GM23338 (cell line): ENCODE results near the gene SFTPD. TPM values are rescaled to one million over a fixed set of nuclear protein-coding genes. Genes with fewer than 3 reads are reported as not detected.
A peak's percentile ranks its signal among the peaks of the same experiment; 100 is the strongest.

ENCODE experiments used
- ATAC-seq: fragments of 200-7000 bp; cut with Tn5 transposase; 3 replicates; pipeline ENCODE4 v1.9.1; 2020
- DNase-seq: peaks from one replicate; pipeline ENCODE4 v3.0.0-alpha.2; 2015; ENCODE audit warnings: low spot score
- H2AFZ ChIP-seq: fragments of 200-600 bp; sonication (generic); 2 replicates; pipeline ENCODE4 v1.8.0; 2016; ENCODE audit warnings: antibody characterized with exemption, mild to moderate bottlenecking, moderate library complexity
- H3F3A ChIP-seq: fragments of 200-600 bp; sonication (generic); replicated peaks from 2 replicates; pipeline ENCODE4 v1.8.0; 2017; ENCODE audit warnings: antibody characterized with exemption, mixed run types, low read depth
- H3K27ac ChIP-seq: fragments of 200-600 bp; sonication (generic); 2 replicates; pipeline ENCODE4 v1.6.1; 2016; ENCODE audit warnings: low read depth
- H3K27me3 ChIP-seq: fragments of 200-600 bp; sonication (generic); 2 replicates; pipeline ENCODE4 v1.8.0; 2016; ENCODE audit warnings: mild to moderate bottlenecking, mixed run types, moderate library complexity; ENCODE audit not compliant: insufficient read depth
- H3K36me3 ChIP-seq: fragments of 200-600 bp; sonication (generic); 2 replicates; pipeline ENCODE4 v1.8.0; 2016; ENCODE audit warnings: mild to moderate bottlenecking; ENCODE audit not compliant: insufficient read depth
- H3K4me1 ChIP-seq: fragments of 200-600 bp; sonication (generic); 2 replicates; pipeline ENCODE4 v1.8.0; 2016; ENCODE audit warnings: mild to moderate bottlenecking, moderate library complexity; ENCODE audit not compliant: insufficient read depth
- H3K4me2 ChIP-seq: fragments of 200-600 bp; sonication (generic); 2 replicates; pipeline ENCODE4 v1.7.1; 2017; ENCODE audit warnings: mixed run types
- H3K4me3 ChIP-seq: fragments of 200-600 bp; sonication (generic); 2 replicates; pipeline ENCODE4 v1.6.1; 2016; ENCODE audit warnings: mixed run types
- H3K79me2 ChIP-seq: fragments of 200-600 bp; sonication (generic); replicated peaks from 2 replicates; pipeline ENCODE4 v1.8.0; 2017; ENCODE audit warnings: mild to moderate bottlenecking; ENCODE audit not compliant: insufficient read depth
- H3K9me2 ChIP-seq: fragments of 200-600 bp; sonication (generic); 2 replicates; pipeline ENCODE4 v1.8.0; 2017; ENCODE audit not compliant: insufficient read depth
- H4K20me1 ChIP-seq: fragments of 200-600 bp; sonication (generic); replicated peaks from 2 replicates; pipeline ENCODE4 v1.8.0; 2017; ENCODE audit warnings: mild to moderate bottlenecking; ENCODE audit not compliant: insufficient read depth
- H3K27ac Mint-ChIP-seq: 2 replicates; pipeline ENCODE4 v1.8.0; 2020; ENCODE audit warnings: inconsistent platforms, mild to moderate bottlenecking, moderate library complexity, mixed read lengths
- H3K27me3 Mint-ChIP-seq: 3 replicates; pipeline ENCODE4 v1.8.0; 2022; ENCODE audit warnings: low read depth, mild to moderate bottlenecking, moderate library complexity, mixed read lengths, inconsistent platforms; ENCODE audit not compliant: insufficient read depth, poor library complexity
- H3K36me3 Mint-ChIP-seq: 3 replicates; pipeline ENCODE4 v1.8.0; 2021; ENCODE audit warnings: low read depth, mild to moderate bottlenecking, inconsistent platforms, moderate library complexity, mixed read lengths
- H3K4me1 Mint-ChIP-seq: 3 replicates; pipeline ENCODE4 v1.8.0; 2020; ENCODE audit warnings: mild to moderate bottlenecking, inconsistent platforms, mixed read lengths
- H3K4me3 Mint-ChIP-seq: 3 replicates; pipeline ENCODE4 v1.8.0; 2021; ENCODE audit warnings: moderate library complexity, mild to moderate bottlenecking, inconsistent platforms, mixed read lengths
- H3K9me3 Mint-ChIP-seq: 3 replicates; pipeline ENCODE4 v1.8.0; 2020; ENCODE audit warnings: moderate library complexity, mild to moderate bottlenecking, inconsistent platforms, mixed read lengths
- CTCF ChIP-seq, 2 experiments: fragments of 200-600 bp in 1 of 2; sonication (generic) in 1 of 2; conservative IDR thresholded peaks; 2 replicates each; pipeline versions ENCODE4 v1.5.1 to v1.6.1; 2016 to 2017; ENCODE audit warnings: antibody characterized with exemption in 2 of 2, low read depth in 2 of 2, mild to moderate bottlenecking in 2 of 2, moderate library complexity in 1 of 2
- EZH2 ChIP-seq: fragments of 200-600 bp; sonication (generic); IDR thresholded peaks from one replicate; pipeline ENCODE4 v1.8.0; 2017; ENCODE audit warnings: antibody characterized with exemption, mild to moderate bottlenecking, low read depth; ENCODE audit not compliant: unreplicated experiment
- POLR2AphosphoS5 ChIP-seq: IDR thresholded peaks from 2 replicates; pipeline ENCODE4 v1.6.1; 2016; ENCODE audit warnings: antibody characterized with exemption, low read depth
- REST ChIP-seq: IDR thresholded peaks from one replicate; pipeline ENCODE4 v1.6.1; 2018; ENCODE audit warnings: antibody characterized with exemption; ENCODE audit not compliant: unreplicated experiment
- STAT1 ChIP-seq: IDR thresholded peaks from one replicate; pipeline ENCODE4 v1.6.1; 2016; ENCODE audit warnings: antibody characterized with exemption; ENCODE audit not compliant: unreplicated experiment
- ZNF331 ChIP-seq: fragments of 250-450 bp; sonication (Bioruptor Pico); IDR thresholded peaks from 2 replicates; pipeline ENCODE4 v1.5.0; 2020; ENCODE audit warnings: low read depth, mild to moderate bottlenecking, moderate library complexity
- polyA plus RNA-seq: library from polyadenylated mRNA; unstranded; fragments of >200 nt; fragmentation: Nextera tagmentation; extraction: Ambion mirVana; gene quantifications from 2 replicates; pipeline ENCODE4 v1.2.1, GENCODE V29; 2016
- total RNA-seq: library from RNA; depleted of rRNA; stranded (reverse); fragments of >200 nt; shearing (Covaris generic); gene quantifications from 2 replicates; pipeline ENCODE4 v1.2.3, GENCODE V29; 2014

SFTPD gene
- total and polyA plus RNA-seq, 2 experiments from 2014 or later = not detected

- no peak for TF ChIP-seq REST
Observed at GRCh38 chr10:79930267-79930666, 18.6 kb downstream of the SFTPD start (continued).

GRCh38 chr10:79929409-79929904, 19.4 kb downstream of the SFTPD start:
- TF ChIP-seq EZH2 = no peak
- peak; percentile 87 to 97 for TF ChIP-seq CTCF (conservative IDR thresholded peaks at IDR 0.05; ENCODE audit: low read depth in 2 of 2)
- H3K4me3 Mint-ChIP-seq = peak overlapping the region; percentile 58; the same call in 2 of the 3 replicates

DNA sequence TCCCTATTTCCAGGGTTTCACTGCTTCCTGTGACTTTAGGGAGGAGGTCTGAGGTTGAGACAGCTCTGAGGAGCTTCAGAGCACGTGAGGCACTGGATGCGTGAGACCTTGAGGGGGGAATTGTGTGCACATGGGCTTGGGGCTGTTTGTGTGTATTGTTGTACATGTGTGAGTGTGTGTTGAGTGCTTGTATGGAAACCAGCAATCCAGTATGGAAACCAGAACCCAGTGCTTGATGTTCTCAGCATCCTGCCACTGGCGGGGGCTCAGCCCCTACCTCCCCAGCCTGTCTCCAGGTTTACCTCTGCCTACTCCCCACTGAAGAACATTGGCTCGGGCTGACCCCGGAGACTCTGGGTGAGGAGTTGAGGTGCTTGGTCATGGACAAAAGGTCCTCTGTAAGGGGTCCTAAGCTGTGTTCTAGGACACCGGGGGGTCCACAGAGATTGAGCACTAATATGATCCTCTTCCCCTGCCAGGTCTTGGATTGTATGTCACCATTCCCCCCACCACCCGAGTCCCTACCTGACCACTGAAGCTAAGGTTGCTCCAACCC, 20.8 kb downstream of the SFTPD start:
- no peak overlapping the region for H3K4me3 ChIP-seq
- H3K79me2 ChIP-seq = no peaks in the 10 kb centered on the region
- Mint-ChIP-seq H3K27ac (no peak overlapping the region), H3K4me1 (peaks cover 11% of the 10 kb centered on the region), H3K27me3 (peaks cover 12% of the 10 kb centered on the region), H3K4me3 (no peak overlapping the region), H3K9me3 (peaks cover 14% of the 10 kb centered on the region), H3K36me3 (peaks cover 6% of the 10 kb centered on the region)
- H3K27me3 ChIP-seq = peaks cover 13% of the 10 kb centered on the region; the same call in 1 of the 2 replicates
- no peak overlapping the region for H3K4me2 ChIP-seq
- no peaks in the 10 kb centered on the region for H4K20me1 ChIP-seq
- H2AFZ ChIP-seq = no peak overlapping the region
- no peak for TF ChIP-seq ZNF331
- no peak for TF ChIP-seq STAT1
- no peak for TF ChIP-seq POLR2AphosphoS5
- no peak for TF ChIP-seq REST
- no peak overlapping the region for H3K27ac ChIP-seq
- no peaks in the 10 kb centered on the region; the same call in 1 of the 2 replicates for H3K9me2 ChIP-seq
- no peaks in the 10 kb centered on the region for H3F3A ChIP-seq
- H3K36me3 ChIP-seq = no peaks in the 10 kb centered on the region
- no peak for ATAC-seq
- H3K4me1 ChIP-seq = no peaks in the 10 kb centered on the region
- DNase-seq = no peak

More at GRCh38 chr10:79929409-79929904, 19.4 kb downstream of the SFTPD start:
- Mint-ChIP-seq H3K27me3 (peaks cover 12% of the 10 kb centered on the region), H3K4me1 (peaks cover 11% of the 10 kb centered on the region), H3K27ac (no peak overlapping the region), H3K36me3 (peaks cover 6% of the 10 kb centered on the region), H3K9me3 (peaks cover 14% of the 10 kb centered on the region)
- DNase-seq = peak; percentile 93
- Histone ChIP-seq H3K4me3 (0 out of 2 replicates have a peak overlapping the region, but pooled peaks have one; percentile 38), H3K4me1 (no peaks in the 10 kb centered on the region), H3F3A (no peaks in the 10 kb centered on the region), H2AFZ (peak overlapping the region; percentile 99), H3K79me2 (no peaks in the 10 kb centered on the region), H3K36me3 (no peaks in the 10 kb centered on the region), H4K20me1 (no peaks in the 10 kb centered on the region), H3K9me2 (no peaks in the 10 kb centered on the region; the same call in 1 of the 2 replicates), H3K4me2 (peak overlapping the region; percentile 63; the same call in 1 of the 2 replicates), H3K27ac (no peak overlapping the region), H3K27me3 (peaks cover 13% of the 10 kb centered on the region; the same call in 1 of the 2 replicates)
- ATAC-seq = peak; percentile 99
